RWPE1 (cell line): Measurements from ENCODE around the gene CSTPP1.

Source experiments
- CTCF ChIA-PET: fragments of 350-600 bp; sonication (Branson Sonifier 250); formaldehyde crosslinking; extraction: SDS; loops from one replicate; lab custom pipeline; 2021; lab: Yijun Ruan, JAX
- POLR2A ChIA-PET: fragments of 400-600 bp; formaldehyde crosslinking; extraction: SDS; loops from one replicate; lab custom pipeline; 2020; ENCODE audit warnings: antibody characterized with exemption; ENCODE audit not compliant: low non-redundant PET; lab: Yijun Ruan, JAX
- DNase-seq: peaks from one replicate; pipeline ENCODE4 v3.0.0; 2012; ENCODE audit warnings: low spot score
- H3K27ac ChIP-seq: fragments of 450-650 bp; 2 replicates; pipeline ENCODE4 v1.5.1; 2017
- TF ChIP-seq, protein P1 (sequence below): fragments of 450-650 bp; conservative IDR thresholded peaks from 2 replicates; pipeline ENCODE4 v1.5.1; 2017; ENCODE audit warnings: low read depth, mild to moderate bottlenecking

Gene CSTPP1

DNA sequence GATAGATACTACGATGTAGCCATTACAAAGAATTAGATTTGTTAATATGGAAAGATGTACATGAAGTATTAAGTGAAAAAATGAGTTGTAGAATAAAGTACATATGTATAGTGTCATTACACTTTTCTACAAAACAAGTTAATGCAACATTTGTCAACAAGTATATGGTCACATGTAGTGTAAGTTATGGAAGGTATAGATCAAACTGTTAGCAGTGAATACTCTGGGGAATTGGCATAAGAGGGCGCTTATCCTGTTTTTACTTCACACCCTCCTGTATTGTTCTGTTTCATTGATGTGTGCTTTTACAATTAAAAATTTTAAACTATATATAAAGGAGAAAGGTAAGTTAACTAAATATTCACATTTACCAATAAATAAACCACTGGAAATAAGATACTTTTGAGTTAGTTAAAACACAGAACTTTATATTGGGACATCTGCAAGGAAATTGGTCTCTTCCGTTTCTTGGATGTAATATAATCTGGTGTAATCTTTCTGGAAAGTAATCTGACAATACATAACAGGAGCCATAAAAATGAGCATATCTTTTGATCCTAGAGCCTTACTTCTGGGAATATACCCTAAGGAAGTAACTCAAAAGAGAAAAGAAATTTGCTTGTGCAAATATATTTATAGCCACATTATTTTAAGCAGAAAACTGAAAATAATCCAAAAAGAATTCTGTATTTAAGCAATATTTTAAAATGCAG, 34.5 kb downstream of the CSTPP1 start:
- no peak for DNase-seq
- TF ChIP-seq, protein P1, sequence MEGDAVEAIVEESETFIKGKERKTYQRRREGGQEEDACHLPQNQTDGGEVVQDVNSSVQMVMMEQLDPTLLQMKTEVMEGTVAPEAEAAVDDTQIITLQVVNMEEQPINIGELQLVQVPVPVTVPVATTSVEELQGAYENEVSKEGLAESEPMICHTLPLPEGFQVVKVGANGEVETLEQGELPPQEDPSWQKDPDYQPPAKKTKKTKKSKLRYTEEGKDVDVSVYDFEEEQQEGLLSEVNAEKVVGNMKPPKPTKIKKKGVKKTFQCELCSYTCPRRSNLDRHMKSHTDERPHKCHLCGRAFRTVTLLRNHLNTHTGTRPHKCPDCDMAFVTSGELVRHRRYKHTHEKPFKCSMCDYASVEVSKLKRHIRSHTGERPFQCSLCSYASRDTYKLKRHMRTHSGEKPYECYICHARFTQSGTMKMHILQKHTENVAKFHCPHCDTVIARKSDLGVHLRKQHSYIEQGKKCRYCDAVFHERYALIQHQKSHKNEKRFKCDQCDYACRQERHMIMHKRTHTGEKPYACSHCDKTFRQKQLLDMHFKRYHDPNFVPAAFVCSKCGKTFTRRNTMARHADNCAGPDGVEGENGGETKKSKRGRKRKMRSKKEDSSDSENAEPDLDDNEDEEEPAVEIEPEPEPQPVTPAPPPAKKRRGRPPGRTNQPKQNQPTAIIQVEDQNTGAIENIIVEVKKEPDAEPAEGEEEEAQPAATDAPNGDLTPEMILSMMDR, result no peak
- ChIA-PET CTCF (interaction anchor here (0.7 kb wide), 1 partner anchor 35 kb away, joined by 4 read pairs; no protein-coding TSS in a partner anchor), POLR2A (no interaction called here)
- no peak overlapping the region for H3K27ac ChIP-seq

- TF ChIP-seq, protein P1, result no peak
- ChIA-PET CTCF (no interaction called here), POLR2A (no interaction called here)
- no peak for DNase-seq
- no peak overlapping the region for H3K27ac ChIP-seq
Measured at GRCh38 chr11:46972343-46972742, 35.8 kb downstream of the CSTPP1 start.

DNA sequence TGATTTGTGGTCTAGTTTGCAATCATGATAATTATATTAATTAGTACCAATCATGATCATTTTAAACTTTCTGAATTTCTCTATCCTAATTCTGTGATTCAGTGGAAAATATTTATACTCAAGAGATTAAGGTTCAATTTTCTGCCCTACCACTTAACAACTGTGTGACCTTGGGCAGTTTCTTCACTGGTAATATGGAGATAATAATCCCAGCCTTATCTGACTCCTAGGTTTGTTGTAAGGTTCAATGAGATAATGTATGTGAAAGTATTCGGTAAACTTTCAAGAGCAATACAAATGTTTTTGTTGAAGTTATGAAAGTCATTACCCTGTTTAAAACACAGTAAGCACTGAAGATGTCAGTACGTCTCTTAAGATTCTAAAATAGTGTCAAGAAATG, 36.3 kb downstream of the CSTPP1 start:
- no peak for DNase-seq
- TF ChIP-seq, protein P1, result no peak
- no peak overlapping the region for H3K27ac ChIP-seq
- POLR2A ChIA-PET, result interaction anchor here (0.6 kb wide), 1 partner anchor 108 kb away, joined by 4 read pairs; no protein-coding TSS in a partner anchor
- CTCF ChIA-PET, result no interaction called here

DNA sequence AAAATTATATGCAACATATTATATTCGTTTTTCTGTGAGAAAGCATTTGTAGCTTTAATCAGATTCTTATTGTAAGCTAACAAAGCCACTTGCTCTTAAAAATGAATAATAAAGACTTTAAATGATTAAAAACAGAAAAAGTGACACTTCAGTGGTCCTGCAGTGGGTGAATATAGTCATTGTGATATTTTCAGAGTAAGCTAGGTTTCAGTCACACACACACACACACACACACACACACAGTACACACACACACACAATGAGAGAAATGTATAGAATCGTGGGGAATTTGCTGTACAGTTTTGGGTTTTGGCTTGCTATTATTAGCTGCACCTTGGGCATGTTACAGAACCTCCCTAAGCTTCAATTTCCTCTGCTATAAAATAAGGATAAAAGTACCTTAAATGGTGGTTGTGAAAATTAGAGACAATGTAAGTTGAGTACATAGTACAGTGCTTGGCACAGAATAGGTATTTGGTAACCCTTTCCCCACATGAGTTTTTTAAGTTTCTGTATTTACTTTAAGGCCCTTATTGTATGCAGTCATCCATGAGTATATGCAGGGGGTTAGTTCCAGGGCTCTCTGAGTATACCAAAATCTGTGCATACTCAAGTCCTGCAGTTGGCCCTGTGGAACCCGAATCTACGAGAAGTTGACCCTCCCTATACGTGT, 39.8 kb downstream of the CSTPP1 start:
- TF ChIP-seq, protein P1, result no peak
- H3K27ac ChIP-seq, result no peak overlapping the region
- ChIA-PET POLR2A (no interaction called here), CTCF (interaction anchor here (0.5 kb wide), 1 partner anchor 107 kb away, joined by 8 read pairs; no protein-coding TSS in a partner anchor)
- no peak for DNase-seq

DNA sequence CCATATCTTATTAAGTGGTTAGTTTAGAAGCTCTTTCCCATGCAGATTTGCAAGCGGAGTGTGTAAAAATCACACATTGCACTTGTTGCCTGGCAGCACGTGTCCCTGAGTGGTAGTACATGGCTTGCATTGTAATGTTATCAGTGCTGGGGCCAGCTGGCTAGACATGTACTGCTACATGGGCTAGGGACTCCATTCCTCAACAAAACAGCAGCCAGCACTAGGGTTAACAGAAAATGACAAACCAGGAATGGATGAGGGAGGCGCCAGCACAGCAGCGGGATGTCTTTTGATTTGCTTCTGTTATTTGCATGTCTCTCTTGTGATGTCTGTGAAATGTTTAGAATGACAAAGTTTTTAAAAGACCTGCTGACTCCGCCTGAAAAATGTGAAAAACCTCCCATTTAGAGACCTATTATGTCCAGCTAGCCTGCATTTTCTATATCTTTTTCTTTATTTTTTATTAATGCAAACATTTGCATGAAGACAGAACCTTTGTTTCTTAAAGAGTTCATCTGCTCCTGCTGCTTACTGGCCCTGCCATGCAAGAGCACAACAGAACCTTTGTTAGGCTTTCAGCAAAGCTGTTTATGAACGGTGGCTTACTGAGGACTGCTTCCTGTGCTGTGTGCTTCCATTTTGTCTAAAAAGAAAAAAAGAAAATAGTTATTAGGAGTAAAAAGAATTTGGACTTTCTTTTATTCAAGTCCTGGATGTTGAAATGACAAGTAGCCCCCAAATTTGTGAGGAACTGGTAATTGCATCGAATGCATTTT, 40.7 kb downstream of the CSTPP1 start:
- H3K27ac ChIP-seq, result no peak overlapping the region
- ChIA-PET CTCF (no interaction called here), POLR2A (no interaction called here)
- DNase-seq, result no peak
- TF ChIP-seq, protein P1, result no peak

GRCh38 chr11:46978005-46978491, 41.5 kb downstream of the CSTPP1 start:
- ChIA-PET CTCF (no interaction called here), POLR2A (no interaction called here)
- DNase-seq, result no peak
- no peak overlapping the region for H3K27ac ChIP-seq
- TF ChIP-seq, protein P1, result no peak
